Kidney (tissue), 14 donors: ENCODE measurements around the gene ZSCAN10. TPM values are rescaled to one million over a fixed set of nuclear protein-coding genes. Genes with fewer than 3 reads are reported as not detected.
A peak's percentile ranks its signal among the peaks of the same experiment; 100 is the strongest.

ENCODE experiments used
- DNase-seq, 5 donors: peaks; one replicate each; pipeline ENCODE4 v3.0.0-alpha.2; 2013 to 2020
- FAIRE-seq: peaks from 2 replicates; lab custom pipeline; 2012; peaks lifted over from hg19 to GRCh38; lab: Jason Lieb, UNC
- H3K27ac ChIP-seq, 2 donors: one replicate each; pipeline ENCODE4 v1.7.0; 2013; ENCODE audit warnings: low read depth in 2 of 2, low read length in 2 of 2, inconsistent platforms in 1 of 2
- H3K27me3 ChIP-seq: one replicate; pipeline ENCODE4 v1.7.1; 2013; ENCODE audit warnings: low read length, inconsistent platforms; ENCODE audit not compliant: control insufficient read depth, insufficient read depth
- H3K36me3 ChIP-seq, 3 donors: one replicate each; pipeline versions ENCODE4 v1.7.0 to v1.7.1; 2013; ENCODE audit warnings: low read length in 3 of 3, control low read depth in 1 of 3, inconsistent platforms in 1 of 3; ENCODE audit not compliant: insufficient read depth in 3 of 3, control insufficient read depth in 2 of 3
- H3K4me1 ChIP-seq, 3 donors: one replicate each; pipeline versions ENCODE4 v1.7.0 to v1.7.1; 2013; ENCODE audit warnings: low read length in 3 of 3, inconsistent platforms in 1 of 3, low read depth in 1 of 3; ENCODE audit not compliant: control insufficient read depth in 2 of 3, insufficient read depth in 2 of 3
- H3K4me3 ChIP-seq, 3 donors: one replicate each; pipeline versions ENCODE4 v1.7.0 to v1.8.1; 2013; ENCODE audit warnings: low read length in 3 of 3, control low read depth in 1 of 3, inconsistent platforms in 1 of 3
- H3K9ac ChIP-seq, 3 donors: one replicate each; pipeline versions ENCODE4 v1.7.0 to v1.7.1; 2013; ENCODE audit warnings: low read length in 3 of 3, control low read depth in 1 of 3, inconsistent platforms in 1 of 3
- H3K9me3 ChIP-seq, 3 donors: one replicate each; pipeline versions ENCODE4 v1.7.0 to v1.7.1; 2013; ENCODE audit warnings: low read length in 3 of 3, control low read depth in 1 of 3, inconsistent platforms in 1 of 3; ENCODE audit not compliant: control insufficient read depth in 2 of 3, insufficient read depth in 1 of 3
- intact Hi-C: fragments of 100-400 bp; cut with DNase I; formaldehyde crosslinking; loops from one replicate; pipeline ENCODE4 v1.11.1; 2022
- polyA plus RNA-seq: library from polyadenylated mRNA; stranded (reverse); fragments of 350-450 nt; fragmentation: Illumina TruSeq; extraction: RNeasy Lipid Tissue Mini Kit (QIAGEN cat#74804); gene quantifications from one replicate; pipeline ENCODE4 v1.2.3, GENCODE V29; 2014; ENCODE audit warnings: low read depth, low replicate concordance; ENCODE audit not compliant: insufficient read depth
- total RNA-seq: library from RNA; stranded (reverse); fragmentation: NEBNext Ultra II Directional; extraction: Animal tissue kit (Norgen Biotek cat#: 25700); gene quantifications from one replicate; pipeline ENCODE4 v1.2.1, GENCODE V29; 2021
- TF ChIP-seq, protein P1 (sequence below): IDR thresholded peaks from 3 replicates; pipeline ENCODE4 v1.5.1; 2012; ENCODE audit warnings: mild to moderate bottlenecking, moderate library complexity, borderline replicate concordance; ENCODE audit not compliant: insufficient read depth; ENCODE audit errors: extremely low read depth
- donor health status: control.
- donor health status: control.
- donor health status: control.
- donor health status: control.
- donor health status: control.
- donor health status: DM: yes; HTN: yes; CAD: no.
- donor health status: Normal renal cell carcinoma (clear cell type).

The ZSCAN10 gene
- total and polyA plus RNA-seq, 2 donors from 2014 or later, result not detected

DNA sequence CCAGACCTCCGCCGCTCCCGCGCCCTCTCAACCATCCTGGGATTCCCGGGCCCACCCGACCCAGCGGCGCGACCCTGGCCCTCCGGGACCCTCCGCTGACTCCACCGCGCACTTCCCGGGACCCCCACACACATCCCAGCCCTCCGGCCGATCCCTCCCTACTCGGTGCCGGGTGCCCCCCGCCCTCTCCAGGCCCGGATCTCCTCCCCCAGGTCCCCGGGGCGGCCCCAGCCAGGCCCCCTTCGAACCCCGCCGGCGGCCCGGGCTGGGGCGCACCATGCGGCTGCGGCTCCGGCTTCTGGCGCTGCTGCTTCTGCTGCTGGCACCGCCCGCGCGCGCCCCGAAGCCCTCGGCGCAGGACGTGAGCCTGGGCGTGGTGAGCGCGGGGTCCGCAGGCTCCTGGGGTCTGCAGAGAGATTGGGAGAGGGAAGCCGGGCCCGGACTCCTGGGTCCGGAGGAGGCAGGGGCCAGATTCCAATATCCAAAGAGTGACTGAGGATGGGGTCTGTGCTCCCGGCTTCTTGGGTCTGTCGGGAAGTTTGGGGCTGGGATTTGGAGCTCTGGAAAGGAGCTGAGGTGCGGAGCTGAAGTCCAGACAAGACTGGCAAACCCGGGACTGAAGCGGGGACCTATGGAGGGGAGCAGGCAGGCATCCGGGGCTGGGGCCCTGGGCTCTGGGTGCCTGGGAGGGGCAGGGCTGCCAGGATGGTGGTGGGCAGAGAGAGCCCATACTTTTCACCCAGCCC lies 52.3 kb downstream of the ZSCAN10 start:
- intact Hi-C loops, result no loop called here
- Histone ChIP-seq H3K4me3 (no peak overlapping the region), H3K27me3 (peaks cover 31% of the 10 kb centered on the region), H3K9me3 (no peaks in the 10 kb centered on the region), H3K36me3 (no peaks in the 10 kb centered on the region), H3K9ac (no peak overlapping the region), H3K27ac (no peak overlapping the region), H3K4me1 (peaks cover 0 to 7% (median 0%) of the 10 kb centered on the region in 3 donors)
- TF ChIP-seq, protein P1, sequence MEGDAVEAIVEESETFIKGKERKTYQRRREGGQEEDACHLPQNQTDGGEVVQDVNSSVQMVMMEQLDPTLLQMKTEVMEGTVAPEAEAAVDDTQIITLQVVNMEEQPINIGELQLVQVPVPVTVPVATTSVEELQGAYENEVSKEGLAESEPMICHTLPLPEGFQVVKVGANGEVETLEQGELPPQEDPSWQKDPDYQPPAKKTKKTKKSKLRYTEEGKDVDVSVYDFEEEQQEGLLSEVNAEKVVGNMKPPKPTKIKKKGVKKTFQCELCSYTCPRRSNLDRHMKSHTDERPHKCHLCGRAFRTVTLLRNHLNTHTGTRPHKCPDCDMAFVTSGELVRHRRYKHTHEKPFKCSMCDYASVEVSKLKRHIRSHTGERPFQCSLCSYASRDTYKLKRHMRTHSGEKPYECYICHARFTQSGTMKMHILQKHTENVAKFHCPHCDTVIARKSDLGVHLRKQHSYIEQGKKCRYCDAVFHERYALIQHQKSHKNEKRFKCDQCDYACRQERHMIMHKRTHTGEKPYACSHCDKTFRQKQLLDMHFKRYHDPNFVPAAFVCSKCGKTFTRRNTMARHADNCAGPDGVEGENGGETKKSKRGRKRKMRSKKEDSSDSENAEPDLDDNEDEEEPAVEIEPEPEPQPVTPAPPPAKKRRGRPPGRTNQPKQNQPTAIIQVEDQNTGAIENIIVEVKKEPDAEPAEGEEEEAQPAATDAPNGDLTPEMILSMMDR, result no peak
- DNase-seq, result peak in 1 of 5 donors; percentile 44
- no peak for FAIRE-seq

DNA sequence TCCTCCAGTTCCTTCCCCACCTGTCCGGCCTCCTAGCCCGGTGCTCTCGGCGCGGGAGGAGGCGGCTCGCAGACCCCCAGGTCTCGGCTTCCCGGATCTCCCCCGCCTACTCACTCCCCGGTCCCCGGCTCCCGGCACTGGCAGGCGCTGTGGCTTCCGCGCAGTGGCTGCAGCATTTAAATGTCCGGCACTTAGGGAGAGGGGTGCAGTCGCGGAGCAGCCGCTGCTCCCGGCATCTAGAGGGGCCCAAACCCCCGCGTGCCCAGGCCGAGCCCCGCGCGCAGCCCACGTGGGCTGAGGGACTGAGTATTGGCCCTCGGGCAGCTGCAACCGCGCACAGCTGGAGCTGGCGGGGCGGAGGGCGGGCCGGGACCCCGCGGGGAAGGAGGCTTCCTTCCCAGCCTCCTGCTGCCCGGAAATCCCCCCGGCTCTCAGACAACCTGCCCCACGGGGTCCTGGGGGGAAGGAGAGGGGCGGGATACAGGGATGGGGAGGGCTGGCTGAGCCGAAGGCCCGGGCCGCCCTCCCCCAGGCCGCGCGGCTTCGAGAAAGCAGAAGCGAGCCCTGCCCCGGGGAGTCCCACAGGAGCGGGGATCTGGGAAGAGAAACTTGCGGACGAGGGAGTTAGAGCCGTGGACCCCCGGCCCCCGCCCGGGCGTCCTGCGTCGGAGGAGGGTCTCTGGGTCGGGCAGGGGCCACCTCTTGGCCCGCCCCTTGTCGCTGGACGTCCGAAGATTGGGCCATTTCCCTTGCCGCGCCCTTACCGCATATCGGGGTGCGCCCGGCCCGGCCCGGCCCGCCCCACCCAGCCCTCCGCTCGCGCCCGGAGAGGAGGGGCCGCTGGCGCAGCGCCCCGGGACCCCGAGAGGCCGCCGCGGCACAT lies 53.1 kb downstream of the ZSCAN10 start, which contains the start of gene MMP25:
Gene MMP25, plus strand, starts transcription at position 804 of the 883 bp plus-strand sequence. CDS start 357 bp downstream, outside the sequence.
- Histone ChIP-seq H3K36me3 (no peaks in the 10 kb centered on the region), H3K4me1 (peaks cover 0 to 7% (median 0%) of the 10 kb centered on the region in 3 donors), H3K9me3 (no peaks in the 10 kb centered on the region), H3K9ac (no peak within 1 kb of the TSS), H3K27me3 (peaks cover 31% of the 10 kb centered on the region), H3K27ac (no peak within 1 kb of the TSS), H3K4me3 (no peak within 1 kb of the TSS)
- FAIRE-seq, result no peak
- peak; percentile 31 to 82 (median 46) for DNase-seq
- TF ChIP-seq, protein P1, result no peak
- intact Hi-C loops, result no loop called here

DNA sequence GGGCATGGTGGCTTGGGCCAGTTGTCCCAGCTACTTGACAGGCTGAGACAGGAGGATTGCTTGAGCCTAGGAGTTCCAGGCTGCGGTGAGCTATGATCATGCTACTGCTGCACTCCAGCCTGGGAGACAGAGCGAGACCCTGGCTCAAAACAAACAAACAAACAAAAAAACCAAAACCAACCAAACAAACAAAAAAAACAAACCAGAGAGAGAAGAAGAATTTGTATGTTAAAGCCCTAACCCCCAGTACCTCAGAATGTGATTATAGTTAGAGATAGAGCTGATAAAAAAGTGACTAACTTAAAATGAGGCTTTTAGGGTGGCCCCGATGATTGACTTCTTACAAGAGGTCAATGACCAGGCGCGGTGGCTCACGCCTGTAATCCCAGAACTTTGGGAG lies 54.4 kb downstream of the ZSCAN10 start:
- no peak overlapping the region for H3K4me3 ChIP-seq
- intact Hi-C loops, result no loop called here
- no peak for FAIRE-seq

More for the DNA sequence above, 54.4 kb downstream of the ZSCAN10 start:
- Histone ChIP-seq H3K36me3 (no peaks in the 10 kb centered on the region), H3K4me1 (peaks cover 0 to 7% (median 0%) of the 10 kb centered on the region in 3 donors), H3K27me3 (peaks cover 31% of the 10 kb centered on the region), H3K9ac (no peak overlapping the region), H3K9me3 (no peaks in the 10 kb centered on the region), H3K27ac (no peak overlapping the region)
- TF ChIP-seq, protein P1, result no peak
- DNase-seq, result no peak
